SW 1271 (cell line): ENCODE measurements around the gene ARL3.
"Not testable (repeated sequence)": the region's sequence is repeated elsewhere in the genome, so short reads cannot be mapped to it uniquely, and the experiment has no call there.

Experiments
- DNase-seq, 2 experiments: peaks; one replicate each; lab custom pipeline; 2025; lab: John Stamatoyannopoulos, UW

ARL3 gene

DNA sequence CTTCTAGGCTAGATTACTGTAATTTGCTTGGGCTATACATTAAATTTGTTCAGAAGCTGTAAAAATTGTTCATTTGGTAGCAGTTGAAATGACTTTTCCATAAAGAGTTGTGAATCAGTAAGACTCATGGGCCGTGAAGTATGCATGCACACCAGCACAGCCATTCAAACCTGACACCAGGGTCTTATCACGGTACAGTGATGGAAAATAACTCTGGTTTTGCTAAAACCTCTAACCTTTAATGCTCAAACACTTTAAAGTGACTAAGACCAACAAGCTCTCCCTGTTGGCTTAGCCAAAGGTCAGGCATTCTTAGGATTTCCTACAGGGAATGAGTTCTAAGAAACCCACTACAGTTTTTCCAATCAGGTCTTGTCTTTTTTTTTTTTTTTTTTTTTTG lies 11.5 kb downstream of the ARL3 start:
- no peak for DNase-seq

DNA sequence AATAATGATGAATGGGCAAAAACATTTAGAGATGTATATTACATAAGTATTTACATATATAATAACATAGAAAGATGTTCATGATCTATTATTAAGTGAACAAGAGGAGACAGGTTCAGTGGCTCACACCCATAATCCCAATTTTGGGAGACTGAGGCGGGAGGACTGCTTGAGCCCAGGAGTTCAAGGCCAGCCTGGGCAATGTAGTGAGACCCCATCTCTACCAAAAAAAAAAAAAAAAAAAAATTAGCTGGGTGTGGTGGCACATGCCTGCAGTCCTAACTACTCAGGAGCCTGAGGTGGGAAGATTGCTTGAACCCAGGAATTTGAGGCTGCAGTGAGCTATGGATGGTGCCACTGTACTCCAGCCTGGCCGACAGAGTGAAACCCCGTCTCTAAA lies 12.4 kb downstream of the ARL3 start:
- DNase-seq: no peak

DNA sequence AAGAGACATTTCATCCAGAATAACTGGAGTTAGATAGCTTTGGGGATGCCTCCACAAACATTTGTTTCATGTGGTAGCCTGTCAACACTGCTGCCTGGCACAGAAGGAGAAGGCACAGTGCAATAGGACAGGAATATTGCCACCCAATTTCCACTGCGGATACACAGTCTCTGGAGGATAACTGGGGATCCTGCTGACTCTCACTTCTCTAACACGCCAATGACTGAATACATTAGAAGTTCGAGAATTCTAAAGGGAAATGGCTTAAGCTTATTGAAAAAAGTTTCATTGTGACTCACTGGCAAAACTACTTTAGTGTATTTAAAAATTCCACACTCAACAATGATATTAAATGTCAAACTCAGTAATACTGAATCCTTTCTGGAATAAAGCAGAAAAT lies 12.9 kb downstream of the ARL3 start:
- no peak for DNase-seq

DNA sequence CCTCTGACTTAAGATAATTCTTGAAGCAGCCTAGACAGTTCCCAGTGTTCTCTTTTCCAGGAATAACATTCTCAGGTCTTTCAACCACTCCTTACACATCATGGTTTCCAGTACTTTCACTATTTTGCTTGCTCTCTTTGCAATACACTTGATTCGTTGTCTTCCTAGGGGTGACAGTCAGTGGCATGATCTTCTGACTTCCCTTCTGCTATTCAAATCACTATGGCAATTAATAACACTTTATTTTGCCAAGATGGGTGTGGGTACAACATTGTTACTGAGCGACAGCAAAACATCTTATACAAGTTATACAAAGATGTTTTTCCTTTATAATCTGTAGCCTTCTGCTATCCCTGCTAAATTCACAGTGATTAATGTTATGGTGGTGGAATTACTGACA lies 15.3 kb downstream of the ARL3 start:
- DNase-seq: no peak

DNA sequence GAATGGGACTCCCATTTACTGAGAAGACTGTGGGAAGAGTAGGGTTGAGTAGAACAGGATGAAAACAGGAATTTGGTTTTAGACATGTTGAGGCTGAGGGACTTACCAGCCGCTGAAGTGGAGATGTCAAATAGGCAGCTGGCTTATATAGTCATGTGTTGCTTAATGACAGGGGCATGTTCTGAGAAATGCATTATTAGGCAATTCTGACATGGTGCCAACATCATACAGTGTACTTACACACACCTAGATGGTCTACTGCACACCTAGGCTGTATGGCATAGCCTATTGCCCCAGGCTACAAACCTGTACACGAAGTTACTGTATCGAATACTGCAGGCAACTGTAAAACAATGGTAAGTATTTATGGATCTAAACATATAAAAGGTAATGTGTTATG lies 17.5 kb downstream of the ARL3 start:
- DNase-seq: no peak

DNA sequence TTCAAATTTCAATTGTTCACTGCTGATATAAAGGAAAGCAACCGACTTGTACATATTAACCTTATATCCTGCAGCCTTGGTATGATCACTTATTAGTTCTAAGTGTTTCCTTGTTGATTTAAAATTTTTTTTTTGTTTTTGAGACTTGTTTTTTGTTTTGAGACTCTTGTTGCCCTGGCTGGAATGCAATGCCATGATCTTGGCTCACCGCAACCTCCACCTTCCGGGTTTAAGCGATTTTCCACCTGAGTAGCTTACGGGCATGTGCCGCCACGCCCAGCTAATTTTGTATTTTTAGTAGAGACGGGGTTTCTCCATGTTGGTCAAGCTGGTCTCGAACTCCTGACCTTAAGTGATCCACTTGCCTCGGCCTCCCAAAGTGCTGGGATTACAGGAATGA lies 18.8 kb downstream of the ARL3 start:
- DNase-seq: not testable (repeated sequence)

DNA sequence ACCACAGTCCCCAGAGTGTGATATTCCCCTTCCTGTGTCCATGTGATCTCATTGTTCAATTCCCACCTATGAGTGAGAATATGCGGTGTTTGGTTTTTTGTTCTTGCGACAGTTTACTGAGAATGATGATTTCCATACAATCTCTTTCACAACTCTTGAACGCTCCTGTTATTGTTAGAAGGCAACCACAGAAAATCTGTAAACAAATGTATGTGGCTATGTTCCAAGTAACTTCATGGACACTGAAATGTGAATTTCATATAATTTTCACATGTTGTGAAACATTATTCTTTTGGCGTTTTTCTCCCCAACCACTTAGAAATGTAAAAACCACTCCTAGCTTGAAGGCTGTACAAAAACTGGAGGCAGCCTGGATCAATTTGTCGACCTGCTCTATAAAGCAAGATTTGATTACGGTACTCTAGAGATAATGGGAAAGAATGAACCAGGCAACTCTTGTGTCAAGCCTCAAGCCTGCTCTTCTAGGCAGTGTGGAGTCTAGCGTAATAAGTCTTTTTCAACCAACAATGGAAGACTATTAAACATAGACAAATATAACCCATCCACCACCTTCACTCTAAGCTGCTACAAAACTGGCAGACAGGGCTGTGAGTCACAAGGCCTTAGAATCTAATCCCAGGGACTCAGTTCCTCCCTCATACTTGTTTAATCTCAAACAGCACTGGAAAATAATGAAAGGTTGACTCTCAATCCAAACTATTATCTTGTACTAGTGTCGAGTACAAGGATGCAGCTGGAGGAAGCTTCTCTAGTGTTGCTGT lies 22.7 kb downstream of the ARL3 start:
- DNase-seq: no peak

DNA sequence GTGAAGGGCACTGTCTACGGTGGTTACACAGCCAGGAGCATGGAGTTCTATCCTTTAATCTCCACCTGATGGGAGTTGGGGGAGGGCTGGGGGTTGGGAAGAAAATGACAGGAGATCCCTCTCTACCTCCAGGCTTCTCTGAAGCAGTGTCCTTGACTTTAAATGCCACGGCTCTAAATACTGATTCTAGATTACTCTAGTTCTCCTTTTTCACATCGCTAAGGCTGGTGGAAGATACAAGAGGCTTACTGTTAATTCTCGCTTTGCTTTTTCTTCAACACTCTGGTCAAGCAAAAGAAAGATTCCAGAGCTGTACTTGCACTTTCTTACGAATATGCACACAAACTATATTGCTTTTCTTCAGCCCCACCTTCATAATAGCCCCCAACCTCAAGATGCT lies 30.5 kb downstream of the ARL3 start:
- no peak for DNase-seq

DNA sequence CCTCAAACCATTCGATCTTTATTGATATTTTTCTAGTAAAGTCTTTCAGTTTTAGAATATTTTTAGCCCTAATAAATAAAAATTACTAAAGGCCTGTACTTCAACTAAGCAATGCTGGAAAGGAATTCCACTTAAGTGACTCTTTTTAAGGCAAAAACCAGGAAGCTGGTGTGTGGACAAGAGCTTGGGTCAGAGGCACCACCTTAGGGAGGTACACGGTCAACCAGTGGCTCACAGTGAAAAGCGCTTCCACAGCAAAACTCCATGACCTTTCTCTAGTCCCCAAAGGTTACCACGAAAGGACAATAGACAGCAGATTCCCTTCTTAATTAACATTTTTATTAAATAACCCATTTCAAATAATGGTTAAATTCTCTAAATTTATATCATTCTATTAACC lies 31.2 kb downstream of the ARL3 start:
- DNase-seq: no peak

DNA sequence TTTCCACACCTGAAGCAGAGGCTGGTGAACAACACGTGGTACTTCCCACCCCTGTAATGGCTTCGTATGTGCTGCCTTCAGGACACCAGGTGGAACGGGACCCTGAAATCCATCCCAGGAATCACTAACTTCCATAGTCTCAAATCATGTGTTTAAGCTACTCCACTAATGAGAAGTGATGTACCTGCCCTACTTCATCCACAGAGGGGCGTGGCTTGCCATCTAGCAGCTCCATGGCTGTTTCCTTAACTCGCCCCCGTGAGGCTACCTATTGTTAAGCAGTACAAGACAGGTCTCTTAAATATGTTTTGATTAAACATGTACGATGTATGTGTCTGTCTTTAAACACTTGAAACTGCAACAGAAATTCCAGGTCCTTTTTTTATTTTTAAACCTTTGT lies 31.8 kb downstream of the ARL3 start:
- DNase-seq: no peak

DNA sequence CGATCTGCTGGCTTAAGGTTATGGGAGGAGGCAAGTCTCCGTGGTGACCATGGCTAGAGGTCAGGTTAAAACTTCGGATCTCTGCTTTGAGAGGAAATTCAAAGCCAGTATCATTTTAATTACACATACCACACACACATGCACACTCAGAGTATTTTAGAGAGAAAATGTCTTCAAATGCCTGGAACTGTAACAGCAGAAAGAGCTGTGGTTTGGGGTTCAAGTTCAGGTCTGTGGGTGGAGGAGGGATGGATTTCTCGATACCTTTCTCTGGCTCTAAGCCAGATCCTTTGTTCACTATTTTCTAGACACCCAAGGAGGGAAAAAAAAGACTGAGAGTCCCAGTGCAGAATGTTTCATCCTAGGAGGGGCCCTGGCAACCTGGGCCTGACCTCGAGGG lies 32.5 kb downstream of the ARL3 start:
- no peak for DNase-seq

DNA sequence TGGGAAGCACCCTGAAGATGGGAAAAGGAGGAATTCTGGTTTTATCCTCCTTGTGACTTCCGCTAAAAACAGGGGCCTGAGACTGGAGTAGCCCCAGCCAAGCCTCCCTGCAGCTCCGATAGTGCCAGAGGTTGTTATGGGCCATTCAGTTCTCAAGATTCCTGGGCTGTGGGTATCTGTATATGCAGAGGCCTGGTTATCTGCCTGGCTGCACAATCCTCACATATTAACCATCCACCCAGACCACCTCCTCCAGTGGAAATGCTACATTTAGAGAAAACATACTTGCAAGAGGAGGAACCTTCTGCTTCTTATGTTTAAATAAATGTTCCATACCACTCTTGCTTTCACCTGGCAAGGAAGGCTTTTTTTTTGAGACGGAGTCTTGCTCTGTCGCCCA lies 34.6 kb downstream of the ARL3 start:
- DNase-seq: no peak

DNA sequence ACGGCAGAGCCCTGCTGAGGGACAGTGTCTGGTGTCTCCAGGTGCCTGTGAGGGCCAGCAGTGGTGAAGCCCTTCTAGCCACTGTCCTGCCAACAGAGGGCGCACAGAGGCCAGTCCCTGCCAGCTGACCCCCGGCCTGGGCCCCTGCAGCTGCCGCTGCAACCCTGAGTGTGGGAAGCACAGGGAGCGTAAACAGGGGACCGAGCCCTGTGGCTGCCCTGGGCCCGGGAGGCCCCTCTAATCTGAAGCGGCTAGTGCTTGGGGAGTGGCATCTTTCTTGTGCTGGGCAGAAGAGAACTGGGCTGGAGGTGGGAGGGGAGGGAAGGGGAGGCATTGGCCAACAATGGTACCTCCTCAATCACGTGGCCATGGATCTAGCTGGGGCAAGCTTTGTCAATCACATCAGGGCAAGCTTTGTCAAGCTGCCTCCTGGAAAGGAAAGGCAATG lies 35.3 kb downstream of the ARL3 start:
- peak in 1 of 2 experiments; percentile 29 for DNase-seq

DNA sequence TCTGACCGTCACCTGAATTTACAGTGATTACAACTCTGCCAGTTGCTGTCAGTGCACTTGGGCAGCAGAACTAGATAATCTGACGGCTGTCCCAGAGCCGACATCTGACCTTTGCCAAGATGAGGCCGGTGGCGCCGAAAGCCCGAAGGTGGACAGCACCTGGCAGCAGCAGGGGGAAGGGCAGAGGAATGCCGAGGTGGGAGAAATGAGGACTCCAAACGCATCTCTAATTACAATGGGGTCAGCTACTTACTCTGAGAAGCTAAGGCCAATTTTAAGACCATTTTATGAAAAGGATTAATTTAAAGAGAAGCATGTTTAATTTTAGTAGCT lies 36.2 kb downstream of the ARL3 start:
- no peak for DNase-seq

DNA sequence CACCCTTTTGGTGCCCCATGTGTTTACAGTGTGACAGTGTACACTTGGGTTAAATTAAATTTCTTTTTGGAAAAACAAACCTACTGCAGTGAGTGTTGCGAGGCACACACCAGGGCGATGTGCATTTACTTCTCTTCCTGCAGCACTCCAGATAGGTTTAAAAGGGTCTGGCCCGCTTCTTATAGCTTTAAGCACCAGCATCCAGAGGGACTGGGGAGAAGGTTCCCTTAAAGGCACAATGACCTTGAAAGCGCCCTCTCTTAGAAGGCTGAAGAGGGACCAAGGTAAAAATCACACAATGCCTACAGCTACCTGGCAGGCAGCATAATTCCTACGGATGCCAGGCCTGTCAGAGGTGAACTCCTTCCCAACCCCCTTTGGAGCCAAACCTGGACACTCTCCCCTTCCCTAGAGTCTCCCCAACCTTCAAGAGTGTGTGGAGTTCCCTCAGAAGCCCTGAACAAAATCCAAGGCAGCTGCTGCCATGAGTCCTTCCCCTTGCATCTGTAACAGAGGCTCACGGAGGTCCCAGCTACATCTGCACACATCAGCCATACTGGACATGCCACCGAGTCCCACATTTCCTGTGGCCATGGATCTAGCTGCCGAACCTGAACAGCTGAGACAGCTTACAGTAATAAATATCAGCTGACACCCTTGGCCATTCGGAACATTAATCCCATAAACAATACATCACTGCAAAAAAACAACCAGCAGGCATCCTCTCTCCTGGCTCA lies 36.7 kb downstream of the ARL3 start:
- no peak for DNase-seq

DNA sequence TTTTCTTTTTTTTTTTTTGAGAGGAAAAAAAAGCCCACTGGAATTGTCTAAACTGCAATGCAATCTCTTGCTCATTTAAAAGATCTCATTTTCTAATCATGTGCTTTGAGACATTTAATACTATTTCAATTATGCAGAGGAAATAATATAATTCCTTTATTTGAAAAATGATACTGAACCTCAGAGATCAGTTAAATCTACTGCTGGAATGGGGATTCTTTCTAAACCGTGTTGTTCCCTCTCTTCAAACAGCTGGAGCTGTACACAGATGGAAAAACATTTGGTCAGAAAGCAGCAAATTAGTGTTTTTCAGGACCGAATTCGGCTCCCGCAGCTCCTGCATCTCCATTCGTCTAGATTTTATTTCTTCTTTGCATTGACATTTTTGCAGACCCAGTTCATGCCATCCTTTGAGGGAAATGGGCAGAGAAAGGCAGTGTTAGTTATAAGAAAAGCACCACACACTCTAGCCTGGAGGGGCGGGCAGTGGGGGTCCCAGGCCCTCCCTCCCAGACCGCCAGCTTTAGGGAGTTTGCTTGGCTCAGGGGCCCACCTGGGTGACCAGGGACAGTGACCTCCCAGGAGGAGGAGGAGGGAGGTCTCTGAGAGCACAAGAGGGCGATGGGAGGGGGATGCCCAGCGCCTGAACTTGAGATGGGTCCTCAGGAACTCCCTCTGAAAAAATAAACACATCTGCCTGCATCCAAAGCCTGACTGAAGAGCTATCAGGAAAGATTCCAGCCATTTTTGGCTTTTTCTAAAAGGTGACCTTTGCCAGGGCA lies 37.5 kb downstream of the ARL3 start:
- DNase-seq: no peak

DNA sequence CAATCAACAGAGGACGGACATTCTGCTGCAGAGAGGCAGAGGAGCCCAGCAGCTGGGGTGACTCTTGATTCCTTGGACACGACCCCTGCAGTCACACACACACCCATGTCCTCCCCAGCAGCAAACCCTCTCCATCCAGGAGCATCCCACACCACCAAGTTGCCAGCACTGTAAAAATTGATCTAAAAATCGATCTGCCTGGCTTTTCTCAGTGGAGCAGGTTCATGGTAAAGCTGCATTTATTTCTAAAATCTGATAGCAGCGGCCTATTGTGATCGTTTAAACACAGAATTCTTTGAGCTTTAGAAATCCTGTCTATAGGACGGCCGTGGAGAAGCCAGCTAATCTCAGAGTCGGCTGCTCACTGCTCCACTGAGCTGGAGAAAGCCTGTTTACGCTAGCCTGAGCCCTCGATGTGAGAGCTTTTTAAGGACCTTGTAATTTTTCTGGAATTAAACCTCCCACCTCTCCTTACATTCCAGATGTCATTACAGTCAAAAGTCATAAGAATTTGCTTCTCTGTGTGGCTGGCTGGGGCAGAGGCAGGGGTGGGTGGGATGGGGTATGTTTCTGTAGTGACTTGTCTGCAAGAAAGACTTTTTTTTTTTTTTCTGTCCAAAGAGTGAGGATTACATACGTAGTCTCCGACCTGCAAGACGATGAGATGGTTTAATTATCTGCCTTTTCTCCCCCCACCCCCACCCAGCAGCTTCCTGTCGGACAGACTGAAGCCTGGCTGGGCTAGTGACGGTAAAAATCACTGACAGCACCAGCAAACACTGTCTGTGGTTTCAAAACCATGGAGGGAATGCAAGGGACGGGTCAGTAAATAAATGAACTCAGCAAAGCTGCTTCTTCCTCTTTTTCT lies 38.3 kb downstream of the ARL3 start:
- DNase-seq: no peak

DNA sequence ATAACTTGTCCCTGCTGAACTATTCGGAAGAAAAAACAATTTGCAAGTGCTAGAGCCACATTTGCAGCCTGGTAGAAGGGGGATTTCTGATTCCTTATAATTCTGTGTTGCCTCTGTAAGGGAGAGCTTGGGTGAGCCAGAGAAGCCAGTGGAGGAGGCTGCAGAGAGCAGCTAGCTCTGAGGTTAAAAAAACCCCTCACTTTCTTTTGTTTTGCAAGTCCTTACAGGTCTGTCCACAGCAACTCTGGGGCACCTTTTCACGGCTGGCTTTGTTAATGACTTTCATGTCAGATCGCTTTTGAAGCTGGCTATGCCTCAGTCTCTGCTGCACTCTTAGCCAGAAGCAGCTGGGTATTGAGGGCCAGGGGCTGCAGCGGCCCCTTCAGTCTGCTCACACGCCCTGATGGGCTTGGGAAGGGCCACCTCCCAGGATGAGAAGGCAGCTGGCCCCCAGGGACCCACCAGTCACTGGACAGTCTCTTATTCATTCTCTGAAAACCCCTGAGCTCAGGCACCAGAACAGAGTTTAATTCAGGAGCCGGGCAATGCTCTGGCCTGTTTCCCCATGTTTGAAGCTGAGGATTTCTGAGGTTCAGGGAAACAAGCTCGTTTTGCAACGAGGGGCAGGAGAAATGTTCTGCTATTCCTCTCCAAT lies 39.1 kb downstream of the ARL3 start:
- no peak for DNase-seq

DNA sequence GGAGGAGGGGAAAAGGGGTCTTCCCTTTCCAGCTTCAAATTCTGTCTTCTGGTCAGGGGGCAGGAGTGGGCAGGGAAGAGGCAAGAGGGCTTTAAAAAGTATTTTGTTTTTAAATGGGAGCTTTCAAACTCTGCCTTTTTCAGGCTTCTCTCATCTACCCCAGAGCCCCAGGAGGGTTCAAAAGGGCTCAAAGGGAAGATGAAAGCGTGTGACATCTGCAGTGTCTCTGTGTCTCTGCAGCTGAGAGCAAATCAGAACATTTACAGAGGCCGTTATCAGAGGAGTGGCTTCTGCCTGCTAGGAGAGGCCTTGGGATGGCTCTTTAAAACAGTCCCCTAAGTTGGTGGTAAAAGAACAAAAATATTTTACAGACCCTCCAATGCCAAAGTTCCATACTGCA lies 39.6 kb downstream of the ARL3 start:
- no peak for DNase-seq

DNA sequence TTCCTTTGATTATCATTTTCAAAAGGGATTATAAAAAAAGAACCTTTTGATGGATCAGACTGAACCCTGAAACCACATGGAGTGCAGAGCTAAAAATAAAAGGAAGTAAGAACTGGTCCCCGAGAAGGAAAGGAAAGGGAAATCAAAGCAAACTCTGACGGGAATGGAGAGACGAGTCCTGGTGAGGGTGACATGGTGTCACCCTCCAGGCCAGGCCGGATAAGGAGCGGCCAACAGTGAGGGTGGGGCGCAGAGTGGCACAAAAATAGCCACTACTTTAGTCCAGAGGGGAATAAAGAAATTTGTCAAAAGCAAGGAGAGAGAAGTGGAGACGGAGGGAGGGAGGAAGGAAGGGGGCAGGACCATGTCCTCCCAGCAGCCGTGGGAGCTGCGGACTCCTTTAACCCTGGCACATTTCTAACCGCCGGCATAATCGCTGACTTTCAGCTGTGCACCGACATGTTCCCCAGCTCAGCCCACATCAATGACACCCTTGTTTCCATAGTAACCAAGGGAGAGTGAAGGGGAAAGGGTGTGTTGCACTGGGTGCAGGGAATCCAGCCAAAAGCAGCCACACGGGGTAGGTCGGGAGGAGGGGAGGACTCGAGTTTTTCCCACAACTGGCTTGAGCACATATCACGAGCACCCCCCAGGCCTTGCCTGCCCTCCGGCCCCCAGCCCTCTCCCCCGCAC lies 40.2 kb downstream of the ARL3 start:
- no peak for DNase-seq
